Measurements from ENCODE around the gene FAT1.

FAT1 gene

DNA sequence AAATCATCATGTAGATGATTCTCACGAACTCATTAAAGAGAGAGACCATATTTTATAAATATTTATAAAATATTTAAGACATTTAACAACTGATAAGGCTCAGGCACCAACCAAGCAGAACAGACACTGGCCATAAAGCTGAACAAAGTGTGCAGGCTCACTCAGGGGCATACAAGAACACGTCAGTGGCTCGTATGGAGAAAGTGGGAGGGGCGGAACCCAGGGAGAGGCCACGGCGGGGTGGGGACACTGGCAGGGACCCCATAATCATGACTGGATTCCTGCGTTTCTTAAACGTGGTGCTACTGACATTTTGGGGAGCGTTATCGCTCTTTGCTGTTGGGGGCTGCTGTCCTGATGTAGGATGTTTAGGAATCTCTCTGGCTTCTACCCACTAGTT lies 31.3 kb upstream of the FAT1 start:
- in situ Hi-C loops (cut with HindIII; ENCODE audit: low sequenced_read_pairs), result no loop called here
- no peak overlapping the region for H3K4me3 ChIP-seq (ENCODE audit: low read depth, low read length)
- no peak for DNase-seq (ENCODE audit: low read depth)
- TF ChIP-seq, protein P1, sequence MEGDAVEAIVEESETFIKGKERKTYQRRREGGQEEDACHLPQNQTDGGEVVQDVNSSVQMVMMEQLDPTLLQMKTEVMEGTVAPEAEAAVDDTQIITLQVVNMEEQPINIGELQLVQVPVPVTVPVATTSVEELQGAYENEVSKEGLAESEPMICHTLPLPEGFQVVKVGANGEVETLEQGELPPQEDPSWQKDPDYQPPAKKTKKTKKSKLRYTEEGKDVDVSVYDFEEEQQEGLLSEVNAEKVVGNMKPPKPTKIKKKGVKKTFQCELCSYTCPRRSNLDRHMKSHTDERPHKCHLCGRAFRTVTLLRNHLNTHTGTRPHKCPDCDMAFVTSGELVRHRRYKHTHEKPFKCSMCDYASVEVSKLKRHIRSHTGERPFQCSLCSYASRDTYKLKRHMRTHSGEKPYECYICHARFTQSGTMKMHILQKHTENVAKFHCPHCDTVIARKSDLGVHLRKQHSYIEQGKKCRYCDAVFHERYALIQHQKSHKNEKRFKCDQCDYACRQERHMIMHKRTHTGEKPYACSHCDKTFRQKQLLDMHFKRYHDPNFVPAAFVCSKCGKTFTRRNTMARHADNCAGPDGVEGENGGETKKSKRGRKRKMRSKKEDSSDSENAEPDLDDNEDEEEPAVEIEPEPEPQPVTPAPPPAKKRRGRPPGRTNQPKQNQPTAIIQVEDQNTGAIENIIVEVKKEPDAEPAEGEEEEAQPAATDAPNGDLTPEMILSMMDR (IDR thresholded peaks at IDR 0.05; ENCODE audit: low read depth, low read length, missing control alignments), result no peak

DNA sequence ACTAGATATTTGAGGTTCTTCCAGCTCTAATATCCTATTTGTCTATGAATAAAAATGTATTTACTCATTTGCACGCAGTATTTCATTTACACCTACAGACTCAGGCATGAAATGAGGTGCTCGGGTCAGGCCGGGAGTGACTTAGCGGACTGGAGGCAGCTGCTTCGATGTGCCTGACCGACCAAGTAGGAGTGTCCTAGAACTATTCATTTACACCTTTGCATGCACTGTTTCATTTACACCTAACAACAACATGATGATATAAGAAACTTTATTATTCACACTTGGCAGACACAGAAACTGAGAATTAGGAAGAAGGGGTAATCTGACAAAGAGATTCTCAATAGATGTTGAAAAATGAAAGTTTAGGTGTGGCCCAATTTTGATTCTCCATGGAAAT lies 28.7 kb upstream of the FAT1 start:
- H3K4me3 ChIP-seq (ENCODE audit: low read depth, low read length), result no peak overlapping the region
- TF ChIP-seq, protein P1 (IDR thresholded peaks at IDR 0.05; ENCODE audit: low read depth, low read length, missing control alignments), result no peak
- no peak for DNase-seq (ENCODE audit: low read depth)
- in situ Hi-C loops (cut with HindIII; ENCODE audit: low sequenced_read_pairs), result no loop called here

DNA sequence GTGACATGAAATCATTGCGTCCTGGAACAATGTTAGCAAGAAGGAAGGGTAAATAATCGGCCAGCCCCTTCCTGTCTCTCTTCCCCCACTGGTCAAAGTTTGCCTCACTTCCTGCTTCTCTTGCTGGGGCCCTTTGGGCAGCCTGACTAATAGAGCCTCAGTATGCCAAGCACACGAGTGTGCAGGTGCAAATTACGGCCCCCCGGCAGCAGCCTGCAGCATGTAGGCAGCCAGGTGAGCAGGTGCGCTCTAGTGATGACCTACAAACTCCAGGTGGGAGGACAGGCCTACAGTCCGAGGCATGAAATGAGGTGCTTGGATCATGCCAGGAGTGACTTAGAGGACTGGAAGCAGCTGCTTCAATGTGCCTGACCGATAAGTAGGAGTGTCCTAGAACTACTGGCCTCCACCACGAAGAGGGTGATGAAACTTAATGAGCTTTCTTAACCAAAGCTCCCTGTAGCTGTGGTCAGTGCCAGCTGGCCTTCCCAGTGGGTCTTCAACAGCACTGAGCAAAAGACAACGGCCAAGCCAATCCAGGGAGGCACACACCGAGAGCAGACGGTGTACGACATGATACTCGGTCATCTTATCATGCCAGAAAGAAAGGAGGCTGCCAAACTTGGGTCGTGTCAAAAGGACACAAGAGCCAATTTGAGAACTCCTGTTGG lies 26.1 kb upstream of the FAT1 start:
- in situ Hi-C loops (cut with HindIII; ENCODE audit: low sequenced_read_pairs), result no loop called here
- TF ChIP-seq, protein P1 (IDR thresholded peaks at IDR 0.05; ENCODE audit: low read depth, low read length, missing control alignments), result no peak
- DNase-seq (ENCODE audit: low read depth), result no peak
- no peak overlapping the region for H3K4me3 ChIP-seq (ENCODE audit: low read depth, low read length)

DNA sequence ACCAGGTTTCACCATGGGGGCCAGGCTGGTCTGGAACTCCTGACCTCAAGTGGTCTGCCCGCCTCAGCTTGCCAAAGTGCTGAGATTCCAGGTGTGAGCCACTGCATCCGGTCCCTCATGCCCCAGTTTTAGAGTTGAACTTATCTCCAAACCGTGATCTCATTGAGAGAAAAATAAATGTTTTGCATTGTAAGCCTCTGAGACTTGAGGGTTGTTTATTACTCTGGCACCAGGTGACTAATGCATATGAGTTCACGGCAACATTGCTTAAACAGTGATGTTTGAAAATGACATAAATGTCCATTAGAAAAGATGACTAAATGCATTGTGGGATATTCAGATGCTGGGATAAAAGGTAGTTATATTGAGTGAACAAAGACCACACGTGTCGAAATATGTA lies 22.9 kb upstream of the FAT1 start:
- no peak overlapping the region for H3K4me3 ChIP-seq (ENCODE audit: low read depth, low read length)
- TF ChIP-seq, protein P1 (IDR thresholded peaks at IDR 0.05; ENCODE audit: low read depth, low read length, missing control alignments), result no peak
- in situ Hi-C loops (cut with HindIII; ENCODE audit: low sequenced_read_pairs), result no loop called here
- no peak for DNase-seq (ENCODE audit: low read depth)

DNA sequence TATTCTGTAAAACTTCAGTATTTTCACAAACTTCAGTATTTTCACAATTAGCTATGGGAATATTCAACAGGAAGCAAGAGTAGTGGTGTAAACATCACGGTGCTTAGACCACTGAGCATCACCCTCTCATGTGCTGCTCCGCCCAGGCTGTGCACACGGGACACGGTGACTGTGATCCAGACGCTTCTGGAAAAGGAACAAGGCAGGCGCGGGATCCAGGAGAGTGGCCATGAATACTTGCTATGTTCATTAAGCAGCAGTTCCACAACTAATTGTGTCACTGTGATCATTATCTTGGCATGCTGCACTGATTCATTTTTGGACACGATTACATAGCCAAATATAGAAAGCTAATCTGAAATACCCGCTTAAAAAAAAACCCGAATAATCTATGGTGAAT lies 19.6 kb upstream of the FAT1 start:
- DNase-seq (ENCODE audit: low read depth), result no peak
- TF ChIP-seq, protein P1 (IDR thresholded peaks at IDR 0.05; ENCODE audit: low read depth, low read length, missing control alignments), result no peak
- no peak overlapping the region for H3K4me3 ChIP-seq (ENCODE audit: low read depth, low read length)
- in situ Hi-C loops (cut with HindIII; ENCODE audit: low sequenced_read_pairs), result no loop called here

DNA sequence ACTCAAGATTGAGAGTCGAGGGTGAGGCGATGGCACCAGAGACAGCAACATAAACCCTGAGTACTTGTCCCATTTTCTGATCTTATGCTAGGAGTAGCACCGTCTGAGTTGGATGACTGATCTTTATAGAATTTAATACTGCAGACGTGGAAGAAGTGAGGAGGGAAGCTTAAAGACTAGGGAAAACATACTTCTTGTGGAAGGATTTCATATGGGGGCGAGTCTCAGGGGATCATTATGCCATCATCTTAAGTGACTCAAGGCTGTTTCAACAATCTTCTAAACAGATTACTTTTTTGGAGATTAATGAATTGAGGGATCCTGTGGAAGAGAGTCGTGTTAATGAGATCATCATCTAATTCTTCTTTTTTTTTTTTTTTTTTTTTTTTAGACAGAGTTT lies 17.2 kb upstream of the FAT1 start:
- no peak for DNase-seq (ENCODE audit: low read depth)
- H3K4me3 ChIP-seq (ENCODE audit: low read depth, low read length), result no peak overlapping the region
- TF ChIP-seq, protein P1 (IDR thresholded peaks at IDR 0.05; ENCODE audit: low read depth, low read length, missing control alignments), result no peak
- in situ Hi-C loops (cut with HindIII; ENCODE audit: low sequenced_read_pairs), result no loop called here

Measured in astrocyte of the cerebellum (primary cell).